NCI-H526 (cell line): Measurements from ENCODE around the gene NELL2.

Experiments used
- DNase-seq, 2 experiments: peaks; one replicate each; lab custom pipeline; 2025; lab: John Stamatoyannopoulos, UW

NELL2 gene

DNA sequence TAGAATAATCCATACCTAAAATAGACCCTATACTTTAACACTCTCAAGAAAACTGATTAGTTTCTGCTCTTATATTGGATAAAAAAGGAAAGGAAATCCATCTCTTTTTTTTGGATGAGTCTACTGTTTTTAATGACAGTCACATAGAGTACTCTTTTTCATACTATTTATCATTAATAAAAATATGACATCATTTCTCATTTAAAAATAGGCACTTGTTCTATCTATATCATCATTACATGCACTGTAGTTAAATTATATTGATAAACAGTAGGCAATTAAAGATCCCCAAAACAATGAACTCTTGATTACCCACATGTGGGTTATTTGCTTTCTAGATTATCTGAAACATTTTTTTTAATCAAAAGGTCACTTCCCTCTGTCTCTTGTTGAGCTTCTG is 338.8 kb downstream of the NELL2 start:
- DNase-seq = no peak

DNA sequence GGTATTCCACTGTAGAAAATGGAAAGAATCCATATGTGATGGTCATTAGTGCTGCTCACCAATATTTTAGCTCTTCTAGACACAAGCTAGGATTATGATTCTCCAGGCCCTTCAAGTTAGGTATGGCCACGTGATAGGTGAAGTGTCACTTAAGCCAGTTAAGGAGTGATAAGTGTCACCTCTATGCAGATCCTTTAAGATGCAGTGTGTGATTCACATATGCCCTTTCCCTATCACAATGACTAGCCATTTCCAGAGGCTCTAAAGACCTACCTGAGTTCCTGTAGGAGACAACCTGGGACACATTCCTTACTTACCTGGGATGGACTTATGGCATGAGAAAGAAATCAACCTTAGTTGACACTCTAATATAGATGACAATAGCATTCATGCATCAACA is 343.2 kb downstream of the NELL2 start:
- DNase-seq = no peak

DNA sequence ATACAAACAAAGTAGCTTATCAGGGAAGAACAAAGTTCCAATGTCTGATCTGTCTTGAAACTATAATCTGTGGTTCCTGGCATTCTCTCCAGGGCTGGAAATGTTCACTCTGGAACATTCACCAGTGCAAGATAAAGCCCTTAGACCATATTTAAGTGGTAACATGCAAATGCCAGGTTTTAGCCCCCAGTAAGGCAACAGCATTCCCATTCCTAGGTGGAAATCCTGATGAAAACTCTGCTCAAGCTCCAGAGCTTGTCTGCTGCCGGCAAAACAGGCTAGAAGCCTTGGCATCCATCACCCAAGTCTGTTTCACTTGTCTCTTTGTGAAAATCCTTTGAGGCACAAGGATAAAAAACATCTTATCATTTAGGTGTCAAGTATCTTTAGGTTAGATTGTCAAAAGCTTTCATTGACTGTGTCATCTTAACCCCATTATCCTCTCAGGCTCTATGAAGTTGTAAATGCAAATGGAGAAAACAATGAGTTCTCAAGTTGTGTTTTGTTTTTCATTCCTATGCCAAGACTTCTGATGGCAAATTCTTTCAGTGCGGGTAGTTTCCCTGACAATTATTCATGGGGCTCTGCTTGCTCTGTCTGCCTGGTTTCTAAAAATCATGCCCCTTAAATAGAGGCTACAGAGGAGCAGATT is 344.7 kb downstream of the NELL2 start:
- no peak for DNase-seq

DNA sequence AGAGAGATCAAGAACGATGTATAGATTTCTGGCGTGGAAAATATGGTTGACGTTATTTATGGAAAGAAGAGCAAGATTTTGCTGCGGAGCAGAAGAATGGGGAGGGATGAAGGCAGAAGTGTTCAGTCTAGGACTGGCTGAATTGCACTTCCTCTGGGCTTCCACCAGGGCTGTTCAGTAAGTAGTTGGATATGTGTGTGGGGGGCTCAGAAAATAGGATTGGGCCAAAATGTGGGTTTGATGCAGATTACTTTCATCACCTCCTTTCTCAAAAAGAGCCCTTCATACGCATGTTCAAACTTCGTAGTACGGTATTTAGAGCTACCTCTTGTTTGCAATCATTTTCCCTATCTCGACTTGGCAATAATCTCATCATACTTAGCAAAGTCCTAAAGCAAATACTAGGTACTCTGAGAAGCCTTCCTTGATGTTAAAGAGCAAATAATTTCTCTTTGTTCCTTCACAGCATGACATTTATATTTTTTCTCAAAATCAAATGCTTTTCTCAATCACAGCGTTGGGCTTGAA is 349.4 kb downstream of the NELL2 start:
- no peak for DNase-seq

DNA sequence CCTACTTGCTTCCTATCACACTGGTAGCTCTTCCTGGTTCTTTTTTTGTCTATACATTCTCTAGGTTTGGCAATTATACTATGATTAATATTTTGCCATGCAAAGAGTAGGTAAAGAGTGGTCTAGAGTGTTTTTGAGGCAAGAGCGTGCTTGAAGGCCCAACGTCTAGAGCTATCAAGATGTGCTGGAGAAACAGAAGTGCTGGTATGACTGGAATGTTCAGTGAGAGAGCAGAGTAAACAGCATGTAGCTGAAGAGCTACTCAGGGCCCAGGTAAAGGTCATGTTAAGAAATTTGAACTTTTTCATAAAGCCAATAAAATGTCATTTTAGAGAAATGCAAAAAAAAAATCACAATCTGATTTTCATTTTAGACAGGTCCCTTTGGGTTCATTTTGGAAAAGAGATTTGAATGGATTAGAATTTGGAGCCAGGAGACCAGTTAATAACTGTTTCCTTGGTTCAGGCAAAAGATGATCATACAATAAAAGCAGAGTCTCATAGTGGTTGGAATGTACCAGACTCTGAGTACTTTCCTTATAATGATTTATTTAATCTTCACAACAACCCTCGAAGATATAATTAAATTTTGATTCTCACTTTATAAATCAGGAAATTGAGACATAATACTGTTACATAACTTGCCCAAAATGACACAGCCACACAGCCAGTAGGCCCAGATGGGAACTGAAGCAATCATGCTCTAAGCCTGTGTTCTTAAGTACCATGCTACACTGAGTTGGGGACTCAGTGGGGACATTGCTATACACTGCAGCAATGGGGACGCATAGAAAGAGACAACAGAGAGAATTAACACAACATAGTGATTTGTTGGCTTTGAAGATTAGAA is 350.1 kb downstream of the NELL2 start:
- no peak for DNase-seq

DNA sequence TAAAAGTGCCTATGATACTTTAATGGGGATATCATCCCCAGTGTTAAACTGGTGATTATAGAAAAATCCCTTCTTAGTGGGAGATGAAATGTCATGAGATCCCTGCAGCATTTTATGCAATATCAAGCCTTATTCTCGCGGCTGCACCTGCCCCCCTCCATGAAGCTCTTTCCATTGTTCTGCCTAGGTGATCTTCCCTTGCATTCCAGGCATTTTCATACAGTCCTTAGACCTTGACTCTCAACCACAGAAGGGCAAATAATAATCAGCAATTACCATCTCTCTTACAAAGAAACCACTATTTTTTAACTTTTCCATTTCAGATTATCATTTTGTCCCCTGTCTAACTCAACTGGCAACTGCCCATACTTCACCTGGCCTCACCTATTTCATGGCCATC is 352.3 kb downstream of the NELL2 start:
- no peak for DNase-seq

DNA sequence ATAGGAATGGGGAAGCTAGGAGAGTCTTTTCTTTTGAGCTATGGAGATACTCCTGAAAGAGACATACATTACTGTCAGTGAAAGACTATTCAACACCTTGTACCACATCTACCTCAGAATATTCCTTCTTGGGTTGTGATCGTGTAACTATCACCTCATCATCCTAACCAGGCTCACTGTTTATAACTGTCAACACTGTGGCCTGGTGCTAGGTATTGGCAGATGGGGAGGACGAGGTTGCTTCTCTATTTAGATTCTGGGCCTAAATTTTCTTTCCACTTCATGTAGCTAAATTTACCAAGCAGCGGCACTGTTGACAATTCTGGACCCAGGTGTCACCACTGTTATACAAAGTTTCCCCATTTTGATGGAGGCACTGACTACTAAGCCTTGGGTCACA is 354.4 kb downstream of the NELL2 start:
- DNase-seq = no peak

DNA sequence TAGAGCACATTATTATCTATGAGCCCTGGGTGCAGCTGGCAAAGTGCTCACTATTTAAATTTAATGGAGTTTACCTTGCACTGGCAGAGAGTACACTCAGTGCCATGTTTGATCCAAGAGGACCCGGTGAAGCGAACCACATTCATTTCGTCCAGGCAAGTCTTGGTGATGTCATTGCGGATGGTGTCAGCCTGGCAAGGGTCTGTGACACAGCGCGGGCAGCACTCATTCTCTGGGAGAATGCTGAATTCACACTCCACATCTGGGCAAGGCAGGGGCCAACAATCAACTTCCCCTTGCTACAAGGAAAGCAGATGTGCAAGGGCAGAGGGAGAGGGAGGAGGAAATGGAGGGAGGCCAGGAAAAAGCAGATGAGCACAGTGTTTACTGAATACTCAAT is 356.2 kb downstream of the NELL2 start:
- DNase-seq = no peak

DNA sequence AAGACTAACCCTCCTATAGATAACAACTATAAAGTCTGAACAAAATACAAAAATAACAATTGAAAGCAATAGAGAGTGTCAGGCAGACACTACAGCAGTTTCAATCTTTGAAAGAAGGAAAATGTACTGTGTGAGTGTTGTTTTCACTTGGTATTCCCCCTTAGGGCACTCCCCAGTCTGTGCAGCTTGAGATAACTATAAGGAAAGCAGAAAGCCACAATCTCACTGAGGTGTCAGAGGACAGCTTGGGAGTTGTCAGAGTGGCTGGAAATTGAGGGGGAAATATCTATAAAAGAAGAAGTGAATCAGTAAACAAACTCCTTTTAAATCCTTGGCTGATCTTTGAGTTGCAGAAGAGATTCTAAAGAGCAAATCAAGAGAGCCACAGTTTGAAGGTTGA is 364.8 kb downstream of the NELL2 start:
- DNase-seq = no peak

DNA sequence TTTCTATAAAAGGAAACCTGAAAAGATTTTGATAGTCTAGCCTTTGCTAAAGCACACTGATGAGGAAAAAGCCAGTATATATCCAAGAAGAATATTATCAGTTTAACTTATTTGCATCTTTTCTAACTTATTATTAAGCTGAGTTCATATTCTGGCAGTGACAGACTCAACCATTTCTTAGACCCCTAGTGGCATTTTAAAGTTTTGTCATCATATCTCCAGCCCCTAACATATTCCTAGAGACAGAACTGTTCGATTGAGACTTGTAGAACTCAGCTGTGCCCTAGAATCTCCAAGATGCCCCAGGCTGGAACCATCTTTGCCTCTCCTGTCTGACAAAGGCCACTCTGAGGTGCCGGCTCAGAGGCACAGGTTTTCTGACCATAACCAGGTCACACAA is 365.6 kb downstream of the NELL2 start:
- no peak for DNase-seq

DNA sequence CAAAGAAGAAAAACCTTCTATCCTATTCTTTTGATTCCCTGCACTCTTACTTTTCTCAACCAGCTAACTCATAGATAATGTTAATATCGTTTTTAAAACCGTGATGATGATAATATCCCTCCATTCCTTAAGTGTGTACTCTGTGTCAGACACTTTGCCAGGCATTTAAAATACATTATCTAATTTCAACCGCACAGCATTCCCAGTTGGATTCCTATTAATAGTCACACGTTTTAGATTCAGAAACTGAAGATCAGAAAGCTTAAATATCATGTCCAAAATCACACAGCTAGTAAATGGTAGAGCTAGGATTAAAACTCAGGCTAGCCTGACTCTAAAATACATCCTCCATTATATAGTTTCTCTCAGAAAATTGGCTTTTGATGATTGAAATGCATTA is 366.0 kb downstream of the NELL2 start:
- DNase-seq = no peak

DNA sequence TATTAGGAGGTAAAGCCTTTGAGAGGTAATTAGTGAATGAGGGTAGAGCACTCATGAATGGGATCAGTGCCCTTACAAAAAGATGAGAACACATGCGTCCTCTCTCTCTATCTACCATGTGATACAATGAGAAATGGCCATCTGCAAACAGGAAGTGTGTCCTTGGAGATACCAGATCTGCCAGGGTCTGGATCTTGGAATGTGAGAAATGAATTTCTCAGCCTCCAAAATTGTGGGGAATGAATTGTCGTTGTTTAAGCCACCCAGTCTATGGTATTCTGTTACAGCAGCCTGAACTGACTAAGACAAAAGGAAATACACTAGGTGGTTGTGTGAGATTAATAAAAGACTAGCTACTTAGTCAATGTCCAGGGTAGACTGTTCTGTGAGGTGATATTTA is 366.6 kb downstream of the NELL2 start:
- DNase-seq = no peak

DNA sequence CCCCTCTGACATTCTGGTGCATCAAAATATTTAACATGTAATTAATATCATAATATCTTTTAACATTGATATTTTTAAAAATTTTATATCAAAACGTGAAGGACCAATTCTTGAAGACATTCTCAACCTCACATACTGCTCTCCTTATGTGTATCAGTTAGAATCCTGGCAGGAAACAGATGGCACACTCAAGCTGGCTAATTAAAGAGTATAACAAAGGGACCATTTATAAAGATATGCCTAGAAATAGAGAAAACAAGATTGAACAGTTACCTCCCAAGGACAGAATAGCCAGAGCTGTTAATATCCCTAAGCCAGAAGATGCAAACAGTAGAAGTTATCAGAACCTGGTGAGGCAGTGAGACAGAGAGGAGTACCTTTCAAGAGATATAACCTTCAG is 368.7 kb downstream of the NELL2 start:
- no peak for DNase-seq

DNA sequence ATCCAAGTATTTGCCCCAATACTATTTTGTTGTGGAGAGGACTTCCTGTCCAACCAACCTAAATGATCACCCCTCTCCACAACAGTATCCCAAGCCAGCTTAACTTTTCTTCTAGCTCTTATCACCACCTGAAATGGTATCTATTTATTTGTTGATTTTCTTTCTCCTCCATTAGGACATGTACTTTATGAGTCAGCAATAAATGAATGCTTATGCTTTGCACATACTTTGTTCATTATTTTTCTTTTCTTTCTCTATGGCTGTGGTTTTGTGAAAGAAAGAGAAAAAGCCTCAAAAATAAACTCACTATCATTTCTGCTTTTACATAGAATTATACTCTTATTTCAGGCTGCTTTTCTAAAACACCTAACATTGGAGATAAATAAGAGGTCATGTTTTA is 371.3 kb downstream of the NELL2 start:
- no peak for DNase-seq

DNA sequence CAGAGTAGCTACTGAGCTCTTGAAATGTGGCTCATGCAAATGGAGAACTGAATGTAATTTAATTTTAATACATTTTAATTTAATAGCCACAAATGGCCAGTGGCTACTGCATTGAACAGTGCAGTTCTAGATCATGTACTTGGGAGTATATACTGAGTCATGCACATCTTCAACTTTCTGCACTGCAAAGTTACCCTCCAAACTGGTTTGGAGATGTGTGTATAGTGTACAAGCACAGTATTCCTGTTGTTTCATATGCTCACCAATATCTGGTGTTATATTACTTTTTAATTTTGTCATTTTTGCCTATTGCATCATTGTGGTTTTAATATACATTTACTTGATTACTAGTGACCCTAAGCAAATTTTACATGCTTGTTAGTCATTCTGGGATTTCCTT is 372.8 kb downstream of the NELL2 start:
- no peak for DNase-seq

DNA sequence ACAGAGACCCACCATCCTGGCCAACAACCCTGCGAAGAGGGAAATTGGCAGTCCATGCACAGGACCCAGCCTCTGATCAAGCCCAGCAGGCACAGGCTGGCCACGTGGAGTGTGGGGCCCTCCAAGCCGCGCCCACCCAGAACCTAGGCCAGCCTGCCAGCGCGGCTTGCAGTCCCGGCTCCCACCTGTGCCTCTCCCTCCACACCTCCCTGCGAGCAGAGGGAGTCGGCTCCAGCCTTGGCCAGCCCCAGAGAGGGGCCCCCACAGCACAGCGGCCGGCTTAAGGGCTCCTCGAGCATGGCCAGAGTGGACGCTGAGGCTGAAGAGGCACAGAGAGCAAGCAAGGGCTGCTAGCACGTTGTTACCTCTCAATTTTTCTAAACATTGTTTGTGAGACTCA is 373.4 kb downstream of the NELL2 start:
- no peak for DNase-seq

DNA sequence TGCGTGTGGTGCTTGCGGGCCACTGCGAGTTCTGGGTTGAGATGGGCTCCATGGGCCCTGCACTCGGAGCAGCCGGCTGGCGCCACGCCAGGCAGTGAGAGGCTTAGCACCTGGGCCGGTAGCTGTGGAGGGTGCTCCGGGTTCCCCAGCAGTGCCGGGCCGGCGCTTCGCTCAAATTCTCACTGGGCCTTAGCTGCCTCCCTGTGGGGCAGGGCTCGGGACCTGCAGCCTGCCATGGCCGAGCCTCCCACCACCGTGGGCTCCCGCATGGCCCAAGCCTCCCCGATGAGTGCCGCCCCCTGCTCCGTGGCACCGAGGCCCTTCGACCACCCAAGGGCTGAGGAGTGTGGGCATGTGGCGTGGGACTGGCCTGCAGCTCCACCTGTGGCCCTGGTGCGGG is 375.7 kb downstream of the NELL2 start:
- DNase-seq = no peak

DNA sequence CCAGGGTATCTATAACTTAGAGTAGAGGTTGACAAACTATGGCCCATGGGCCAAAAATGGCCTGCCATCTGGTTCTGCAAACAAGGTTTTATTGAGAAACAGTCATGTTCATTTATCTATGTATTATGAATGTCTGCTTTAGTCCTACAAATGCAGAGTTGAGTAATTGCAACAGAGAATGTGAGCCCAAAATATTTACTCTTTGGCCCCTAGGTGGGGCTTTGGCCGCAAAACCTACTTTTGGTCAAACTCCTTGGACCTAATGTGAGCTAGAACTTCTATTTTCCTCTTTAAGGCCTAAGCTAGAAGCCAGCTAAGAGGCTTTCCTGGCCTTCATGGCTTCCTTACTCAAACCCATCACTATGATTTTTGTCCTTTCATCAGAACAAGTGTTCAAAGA is 379.1 kb downstream of the NELL2 start:
- DNase-seq = peak in 1 of 2 experiments; percentile 15

DNA sequence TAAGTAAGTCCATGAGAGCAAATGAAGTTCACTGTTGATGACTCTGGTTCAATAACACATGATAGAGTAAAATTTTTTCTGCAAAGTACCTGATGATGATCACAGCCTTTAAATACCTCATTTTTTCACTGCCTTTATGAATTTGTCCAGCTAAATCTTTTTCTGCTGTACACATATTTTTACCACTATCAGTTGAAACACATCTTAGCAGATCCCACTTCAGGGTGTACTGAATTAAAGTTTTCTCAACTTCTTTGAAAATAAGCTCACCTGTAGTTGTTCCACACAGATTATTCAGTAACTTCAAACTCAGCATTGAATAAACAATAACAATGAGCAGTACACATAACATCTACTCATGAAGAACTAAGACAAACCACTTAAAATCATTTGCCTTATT is 385.9 kb downstream of the NELL2 start:
- no peak for DNase-seq

DNA sequence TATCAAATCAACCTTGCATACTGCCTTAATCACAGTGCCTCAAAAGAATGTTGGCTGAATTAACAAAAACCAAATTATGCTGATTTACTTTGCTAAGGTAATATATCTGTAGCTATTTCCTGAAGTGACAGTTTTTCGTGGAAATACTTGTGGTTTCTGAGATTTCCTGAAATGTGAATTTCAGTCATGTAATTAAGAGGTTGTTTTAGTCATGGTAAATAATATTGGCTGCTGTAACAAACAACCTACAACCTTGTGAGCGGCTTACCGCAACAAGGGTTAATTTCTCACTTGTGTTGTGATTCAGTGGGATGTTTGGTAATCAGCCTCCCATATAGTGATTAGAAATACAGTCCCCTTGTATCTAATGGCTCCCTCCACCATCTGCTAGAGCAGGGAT is 387.9 kb downstream of the NELL2 start:
- DNase-seq = no peak

DNA sequence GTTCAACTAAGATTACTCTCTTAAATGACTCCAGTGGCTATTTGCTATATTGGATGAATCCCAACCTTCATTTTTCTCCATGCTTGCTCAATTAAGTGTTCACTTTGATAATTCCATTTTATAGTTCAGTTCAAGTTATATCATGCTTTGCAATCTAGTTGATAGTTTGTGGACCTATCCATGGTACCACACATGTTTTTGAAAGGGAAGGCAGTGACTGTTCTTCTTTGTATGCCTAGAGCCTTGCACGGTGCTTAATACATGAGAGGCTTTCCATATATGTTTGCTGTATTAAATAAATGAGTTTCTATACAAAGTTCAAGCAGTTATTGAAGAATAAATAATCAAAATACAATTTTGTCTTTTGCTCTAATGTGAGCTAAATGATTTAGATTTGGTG is 391.3 kb downstream of the NELL2 start:
- no peak for DNase-seq

DNA sequence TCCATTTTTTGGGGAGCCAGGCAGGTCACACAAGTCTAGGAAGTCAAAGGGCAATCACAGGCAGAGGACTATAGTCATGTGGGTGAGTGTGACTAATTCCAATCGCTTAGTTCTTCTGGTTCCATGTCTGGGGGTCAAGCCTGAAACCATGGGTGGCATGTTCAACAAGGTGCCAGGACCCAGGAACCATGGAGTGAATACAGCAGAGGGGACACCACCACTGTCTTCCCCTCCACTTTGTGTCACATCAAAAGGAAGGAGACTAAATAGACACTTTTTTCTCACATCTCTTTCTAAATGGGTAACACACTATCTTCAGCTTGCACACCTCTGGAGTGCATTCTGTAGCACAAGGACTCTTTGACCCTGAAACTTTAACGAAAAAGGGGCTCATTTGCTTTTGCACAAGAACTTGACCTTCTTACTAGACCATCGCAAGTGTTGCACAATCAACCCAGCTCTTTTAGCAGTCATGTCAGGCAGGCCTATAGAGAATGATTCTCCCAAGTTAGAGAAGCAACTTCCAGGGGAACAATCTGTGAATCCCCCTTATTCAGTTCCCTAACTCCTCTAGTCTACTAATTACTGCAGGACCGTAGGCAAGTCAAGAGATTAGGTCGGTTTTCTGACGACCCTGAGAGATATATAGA is 398.7 kb downstream of the NELL2 start:
- no peak for DNase-seq

DNA sequence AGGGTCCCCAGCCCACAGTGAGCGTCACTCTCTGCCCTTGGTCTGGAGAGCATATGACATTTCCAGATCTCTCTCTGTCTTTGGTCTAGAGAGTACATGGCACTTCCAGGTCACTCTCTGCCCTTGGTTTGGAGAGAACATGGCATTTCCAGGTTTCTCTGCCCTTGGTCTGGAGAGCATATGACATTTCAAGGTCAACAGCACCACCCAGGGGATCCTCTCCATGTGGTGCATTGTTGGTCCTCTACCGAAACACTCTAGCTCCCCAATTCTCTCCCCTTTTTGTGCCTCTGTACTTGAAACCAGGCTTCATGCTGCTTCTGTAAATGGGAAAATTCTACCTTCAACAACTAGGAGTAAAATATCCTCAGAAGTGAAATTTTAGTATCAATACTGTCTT is 399.4 kb downstream of the NELL2 start:
- no peak for DNase-seq
